Choroid plexus epithelial cell (primary cell): ENCODE data around the gene IQCK.
A peak's percentile ranks its signal among the peaks of the same experiment; 100 is the strongest.

Experiments
- DNase-seq: peaks from one replicate; pipeline ENCODE4 v3.0.0-alpha.2; 2010; ENCODE audit warnings: low read depth
- H3K4me3 ChIP-seq: 2 replicates; pipeline ENCODE4 v1.5.1; 2011; ENCODE audit warnings: low read depth, mild to moderate bottlenecking, control low read depth, low read length, moderate library complexity
- TF ChIP-seq, protein P1 (sequence below): conservative IDR thresholded peaks from 2 replicates; pipeline ENCODE4 v1.5.1; 2011; ENCODE audit warnings: low read depth, mild to moderate bottlenecking, control low read depth, inconsistent platforms, low read length, moderate library complexity

The IQCK gene

DNA sequence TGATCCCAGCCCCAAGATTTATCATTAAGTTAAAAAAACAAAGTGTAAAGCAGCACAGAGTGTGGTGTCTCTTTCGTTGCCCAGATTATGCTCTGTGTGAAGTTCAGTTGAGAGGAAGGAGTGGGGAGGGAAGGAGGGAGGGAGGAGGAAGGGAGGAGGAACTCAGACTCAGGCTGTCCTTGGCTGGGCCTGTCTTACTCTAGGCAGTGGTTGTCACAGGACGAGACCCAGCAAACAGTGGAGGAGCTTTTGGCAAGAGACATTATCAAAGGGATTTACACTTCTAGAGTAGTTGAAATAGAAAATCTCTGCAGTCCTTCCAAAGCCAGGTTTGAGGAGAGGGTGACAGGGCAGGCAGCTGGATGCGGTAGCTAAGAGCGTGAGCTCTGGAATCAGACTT lies 27.9 kb upstream of the IQCK start:
- TF ChIP-seq, protein P1, sequence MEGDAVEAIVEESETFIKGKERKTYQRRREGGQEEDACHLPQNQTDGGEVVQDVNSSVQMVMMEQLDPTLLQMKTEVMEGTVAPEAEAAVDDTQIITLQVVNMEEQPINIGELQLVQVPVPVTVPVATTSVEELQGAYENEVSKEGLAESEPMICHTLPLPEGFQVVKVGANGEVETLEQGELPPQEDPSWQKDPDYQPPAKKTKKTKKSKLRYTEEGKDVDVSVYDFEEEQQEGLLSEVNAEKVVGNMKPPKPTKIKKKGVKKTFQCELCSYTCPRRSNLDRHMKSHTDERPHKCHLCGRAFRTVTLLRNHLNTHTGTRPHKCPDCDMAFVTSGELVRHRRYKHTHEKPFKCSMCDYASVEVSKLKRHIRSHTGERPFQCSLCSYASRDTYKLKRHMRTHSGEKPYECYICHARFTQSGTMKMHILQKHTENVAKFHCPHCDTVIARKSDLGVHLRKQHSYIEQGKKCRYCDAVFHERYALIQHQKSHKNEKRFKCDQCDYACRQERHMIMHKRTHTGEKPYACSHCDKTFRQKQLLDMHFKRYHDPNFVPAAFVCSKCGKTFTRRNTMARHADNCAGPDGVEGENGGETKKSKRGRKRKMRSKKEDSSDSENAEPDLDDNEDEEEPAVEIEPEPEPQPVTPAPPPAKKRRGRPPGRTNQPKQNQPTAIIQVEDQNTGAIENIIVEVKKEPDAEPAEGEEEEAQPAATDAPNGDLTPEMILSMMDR: no peak
- peak; percentile 39 for DNase-seq
- H3K4me3 ChIP-seq: no peak overlapping the region

DNA sequence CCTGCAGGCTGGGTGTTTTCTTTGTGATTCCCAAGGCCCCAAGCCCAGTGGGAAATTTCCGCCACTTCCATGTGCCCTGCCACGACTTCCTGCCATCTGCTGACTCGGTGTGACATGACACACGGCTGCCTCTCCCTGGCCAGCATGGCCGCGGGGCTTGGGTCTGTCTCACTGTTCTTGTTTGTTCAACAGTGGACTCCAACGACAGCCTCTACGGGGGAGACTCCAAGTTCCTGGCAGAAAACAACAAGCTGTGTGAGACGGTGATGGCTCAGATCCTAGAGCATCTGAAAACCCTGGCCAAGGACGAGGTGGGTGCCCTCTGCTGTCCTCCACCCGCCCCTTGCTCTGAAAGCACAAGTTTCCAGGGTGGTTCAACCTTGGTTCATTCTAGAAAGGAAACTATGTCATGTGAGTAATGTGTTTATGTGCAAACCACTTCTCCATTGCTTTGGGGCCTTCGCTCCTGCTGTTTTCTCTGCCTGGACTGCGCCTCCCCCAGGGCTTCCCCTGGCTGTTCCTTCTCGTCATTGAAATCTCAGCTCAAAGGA lies 26.8 kb upstream of the IQCK start:
- H3K4me3 ChIP-seq: no peak overlapping the region
- DNase-seq: peak; percentile 66
- TF ChIP-seq, protein P1: no peak

DNA sequence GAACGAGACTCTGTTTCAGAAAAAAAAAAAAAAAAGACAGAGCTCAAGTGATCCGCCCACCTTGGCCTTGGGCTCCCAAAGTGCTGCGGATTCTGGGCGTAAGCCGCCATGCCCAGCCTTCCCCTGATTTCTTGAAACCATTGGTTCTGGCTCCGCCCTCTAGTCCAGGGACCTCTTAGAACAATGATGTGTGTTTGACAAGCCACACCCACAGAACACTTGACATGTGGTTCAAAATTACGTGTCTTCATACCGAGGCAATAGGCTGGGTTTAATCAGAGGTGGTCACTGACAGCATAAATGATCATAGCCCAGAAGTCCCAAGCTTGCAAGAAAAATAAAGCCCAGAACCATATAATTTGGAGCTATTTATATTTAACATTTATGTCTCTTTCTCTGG lies 23.1 kb upstream of the IQCK start:
- TF ChIP-seq, protein P1: no peak
- DNase-seq: no peak
- H3K4me3 ChIP-seq: no peak overlapping the region

DNA sequence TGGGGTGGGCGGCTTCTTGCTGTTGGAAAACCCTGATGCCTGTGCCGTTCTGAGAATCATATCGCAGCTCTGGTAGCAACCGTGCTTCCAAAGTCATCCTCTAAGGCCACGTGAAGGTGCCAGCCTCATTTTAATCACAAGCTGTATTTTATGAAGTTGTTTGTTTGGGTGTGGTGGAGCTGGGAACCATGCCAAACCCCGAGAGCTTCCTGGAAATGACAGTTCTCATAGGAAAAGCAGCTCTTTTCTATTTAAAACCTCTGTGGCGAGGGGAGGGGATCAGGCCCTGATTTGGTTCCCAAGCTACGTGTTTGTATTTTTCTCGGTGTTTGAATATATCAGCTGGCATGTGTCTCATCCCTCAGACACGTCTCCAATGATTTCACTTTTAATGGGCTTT lies 21.7 kb upstream of the IQCK start:
- TF ChIP-seq, protein P1: no peak
- no peak overlapping the region for H3K4me3 ChIP-seq
- peak; percentile 96 for DNase-seq

DNA sequence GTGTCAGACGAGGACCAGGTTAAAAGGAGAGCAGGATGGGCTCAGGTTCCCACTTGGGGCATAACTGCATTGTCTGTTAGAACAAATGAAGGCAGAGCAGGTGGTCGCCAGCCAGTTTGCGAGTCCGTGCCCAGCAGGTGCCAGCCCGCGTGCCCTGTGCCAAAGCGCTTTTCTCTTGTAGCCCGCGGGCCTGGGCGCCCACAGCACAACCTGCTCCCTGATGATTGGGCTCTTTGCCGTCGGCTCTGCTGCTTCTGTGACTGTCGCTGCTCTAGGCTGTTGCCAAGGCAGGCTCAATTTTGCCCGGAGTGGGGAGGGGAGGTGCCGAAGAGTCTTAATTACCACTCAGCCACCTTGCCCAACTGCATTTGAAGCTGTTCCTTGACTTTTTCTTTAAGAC lies 21.1 kb upstream of the IQCK start:
- no peak overlapping the region for H3K4me3 ChIP-seq
- no peak for DNase-seq
- TF ChIP-seq, protein P1: no peak

DNA sequence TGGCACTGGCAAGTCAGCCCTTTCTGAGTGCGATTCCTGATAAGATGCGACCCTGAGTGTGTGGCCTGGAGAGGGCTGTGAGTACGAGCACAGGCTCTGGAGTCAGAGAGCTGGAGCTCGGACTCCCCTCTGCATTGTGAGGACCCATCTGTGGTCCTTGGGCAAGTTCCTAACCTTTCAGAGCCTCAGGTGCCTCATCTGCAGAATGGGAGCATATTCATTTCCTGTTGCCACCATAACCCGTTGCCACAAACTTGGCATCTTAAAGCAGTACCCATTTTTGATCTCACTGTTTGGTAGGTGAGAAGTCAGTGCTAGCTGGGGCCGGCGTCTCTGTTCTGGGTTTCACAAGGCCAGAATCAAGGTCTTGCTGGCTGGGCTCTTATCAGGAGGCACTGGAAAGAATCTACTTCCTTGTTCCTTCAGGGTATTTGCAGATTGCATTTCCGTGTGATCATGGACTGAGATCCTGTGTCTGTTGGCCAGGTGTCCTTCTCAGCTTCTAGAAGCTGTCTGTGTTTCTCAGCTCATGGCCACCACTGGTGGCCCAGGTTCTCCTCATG lies 20.2 kb upstream of the IQCK start:
- no peak for DNase-seq
- TF ChIP-seq, protein P1: no peak
- no peak overlapping the region for H3K4me3 ChIP-seq
